Astrocyte (in vitro differentiated cells and primary cell): ENCODE data around the gene WFS1.

Experiments used
- CTCF ChIP-seq: IDR thresholded peaks from 2 replicates; pipeline ENCODE4 v1.5.1; 2011; ENCODE audit warnings: low read depth, mild to moderate bottlenecking, inconsistent platforms, low read length, moderate library complexity; ENCODE audit not compliant: insufficient read depth
- EZH2 ChIP-seq: IDR thresholded peaks from 2 replicates; pipeline ENCODE4 v1.6.1; 2012; ENCODE audit warnings: mild to moderate bottlenecking, low read length, inconsistent platforms; ENCODE audit not compliant: insufficient read depth

- TF ChIP-seq CTCF (no peak), EZH2 (no peak)
Observed at GRCh38 chr4:6252051-6252450, 17.6 kb upstream of the WFS1 start.
